NT2/D1 (cell line): ENCODE data around the gene RPA1.

Source experiments
- SUZ12 ChIP-seq: IDR thresholded peaks from 2 replicates; pipeline ENCODE4 v1.6.1; 2011; ENCODE audit not compliant: insufficient read length, insufficient read depth; ENCODE audit errors: extremely low read depth
- YY1 ChIP-seq: IDR thresholded peaks from 2 replicates; pipeline ENCODE4 v1.6.1; 2011; ENCODE audit not compliant: insufficient read length, insufficient read depth
- ZNF274 ChIP-seq: IDR thresholded peaks from 2 replicates; pipeline ENCODE4 v1.6.1; 2011; ENCODE audit warnings: mild to moderate bottlenecking, low read depth, low read length

GRCh38 chr17:1870592-1870991 lies 40.8 kb downstream of the RPA1 start:
- TF ChIP-seq SUZ12 (no peak), ZNF274 (no peak), YY1 (no peak)
